OCI-LY3 (cell line): Measurements from ENCODE around the gene ROBO1.

Experiments used
- EZH2phosphoT487 ChIP-seq: fragments of 200-600 bp; shearing (Covaris generic); IDR thresholded peaks from 2 replicates; pipeline ENCODE4 v1.6.1; 2018; ENCODE audit warnings: antibody characterized with exemption, mixed run types, low read depth
- TF ChIP-seq, protein P1 (sequence below): fragments of 200-600, 300-600 bp; sonication (generic); IDR thresholded peaks from 2 replicates; pipeline ENCODE4 v1.5.1; 2014; ENCODE audit warnings: antibody characterized with exemption, low read length, low read depth

DNA sequence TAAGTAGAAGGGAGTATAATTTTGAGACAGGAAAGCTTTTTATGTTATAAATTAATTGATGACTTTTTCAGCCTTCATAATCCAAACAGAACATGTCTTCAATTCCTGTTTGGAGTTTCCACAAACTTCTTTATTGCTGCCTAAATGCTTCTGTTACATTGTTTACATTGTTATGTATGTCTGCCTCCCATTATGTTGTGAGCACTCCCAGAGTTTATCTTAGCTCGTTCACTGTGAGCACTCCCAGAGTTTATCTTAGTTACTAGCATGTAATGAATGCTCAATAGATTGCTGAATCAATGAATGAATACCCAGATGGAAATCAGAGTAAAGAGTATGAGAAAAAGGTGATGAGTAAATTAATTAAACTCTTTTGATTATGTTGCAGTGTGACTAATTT, 1178.0 kb downstream of the ROBO1 start:
- TF ChIP-seq, protein P1, sequence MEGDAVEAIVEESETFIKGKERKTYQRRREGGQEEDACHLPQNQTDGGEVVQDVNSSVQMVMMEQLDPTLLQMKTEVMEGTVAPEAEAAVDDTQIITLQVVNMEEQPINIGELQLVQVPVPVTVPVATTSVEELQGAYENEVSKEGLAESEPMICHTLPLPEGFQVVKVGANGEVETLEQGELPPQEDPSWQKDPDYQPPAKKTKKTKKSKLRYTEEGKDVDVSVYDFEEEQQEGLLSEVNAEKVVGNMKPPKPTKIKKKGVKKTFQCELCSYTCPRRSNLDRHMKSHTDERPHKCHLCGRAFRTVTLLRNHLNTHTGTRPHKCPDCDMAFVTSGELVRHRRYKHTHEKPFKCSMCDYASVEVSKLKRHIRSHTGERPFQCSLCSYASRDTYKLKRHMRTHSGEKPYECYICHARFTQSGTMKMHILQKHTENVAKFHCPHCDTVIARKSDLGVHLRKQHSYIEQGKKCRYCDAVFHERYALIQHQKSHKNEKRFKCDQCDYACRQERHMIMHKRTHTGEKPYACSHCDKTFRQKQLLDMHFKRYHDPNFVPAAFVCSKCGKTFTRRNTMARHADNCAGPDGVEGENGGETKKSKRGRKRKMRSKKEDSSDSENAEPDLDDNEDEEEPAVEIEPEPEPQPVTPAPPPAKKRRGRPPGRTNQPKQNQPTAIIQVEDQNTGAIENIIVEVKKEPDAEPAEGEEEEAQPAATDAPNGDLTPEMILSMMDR, result no peak
- no peak for TF ChIP-seq EZH2phosphoT487
